ENCODE measurements around the gene CDH19.

CDH19 gene, protein sequence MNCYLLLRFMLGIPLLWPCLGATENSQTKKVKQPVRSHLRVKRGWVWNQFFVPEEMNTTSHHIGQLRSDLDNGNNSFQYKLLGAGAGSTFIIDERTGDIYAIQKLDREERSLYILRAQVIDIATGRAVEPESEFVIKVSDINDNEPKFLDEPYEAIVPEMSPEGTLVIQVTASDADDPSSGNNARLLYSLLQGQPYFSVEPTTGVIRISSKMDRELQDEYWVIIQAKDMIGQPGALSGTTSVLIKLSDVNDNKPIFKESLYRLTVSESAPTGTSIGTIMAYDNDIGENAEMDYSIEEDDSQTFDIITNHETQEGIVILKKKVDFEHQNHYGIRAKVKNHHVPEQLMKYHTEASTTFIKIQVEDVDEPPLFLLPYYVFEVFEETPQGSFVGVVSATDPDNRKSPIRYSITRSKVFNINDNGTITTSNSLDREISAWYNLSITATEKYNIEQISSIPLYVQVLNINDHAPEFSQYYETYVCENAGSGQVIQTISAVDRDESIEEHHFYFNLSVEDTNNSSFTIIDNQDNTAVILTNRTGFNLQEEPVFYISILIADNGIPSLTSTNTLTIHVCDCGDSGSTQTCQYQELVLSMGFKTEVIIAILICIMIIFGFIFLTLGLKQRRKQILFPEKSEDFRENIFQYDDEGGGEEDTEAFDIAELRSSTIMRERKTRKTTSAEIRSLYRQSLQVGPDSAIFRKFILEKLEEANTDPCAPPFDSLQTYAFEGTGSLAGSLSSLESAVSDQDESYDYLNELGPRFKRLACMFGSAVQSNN

DNA sequence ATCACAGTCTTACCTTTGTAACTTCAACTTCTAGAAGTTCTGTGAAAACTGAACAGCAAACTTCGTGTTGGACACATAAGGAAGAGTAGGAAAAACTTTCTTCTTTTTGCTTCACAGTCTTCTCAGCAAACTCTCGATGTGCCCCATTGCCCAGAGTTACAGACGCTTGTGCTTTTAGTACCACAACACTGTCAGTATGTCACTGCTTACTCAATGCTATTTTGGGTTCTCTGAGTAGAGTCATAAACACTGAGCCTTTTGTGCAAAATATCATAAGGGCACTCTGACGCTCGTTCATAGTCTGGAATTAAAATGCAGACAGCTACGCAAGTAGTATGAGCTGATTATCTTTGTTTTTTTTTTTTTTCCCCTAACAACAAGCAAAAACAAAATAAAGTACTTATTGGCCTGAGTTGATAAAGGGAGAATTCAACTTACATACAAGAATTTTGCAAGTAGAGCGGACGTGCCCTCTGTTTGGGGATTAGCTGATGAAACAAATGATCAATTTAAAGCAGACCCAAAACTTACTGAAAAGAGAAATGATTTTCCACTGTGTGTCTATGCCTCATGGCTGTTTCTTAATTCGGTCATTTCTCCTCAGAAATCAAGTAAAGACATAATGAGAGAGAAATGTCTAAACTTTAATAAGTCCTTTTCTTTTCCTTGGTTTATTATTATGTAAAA lies at the start of gene CDH19:
TSS of gene CDH19 (minus strand) at position 150 of the 687 bp plus-strand sequence. CDS start 31,886 bp downstream, outside the sequence.
- no peak for DNase-seq

DNA sequence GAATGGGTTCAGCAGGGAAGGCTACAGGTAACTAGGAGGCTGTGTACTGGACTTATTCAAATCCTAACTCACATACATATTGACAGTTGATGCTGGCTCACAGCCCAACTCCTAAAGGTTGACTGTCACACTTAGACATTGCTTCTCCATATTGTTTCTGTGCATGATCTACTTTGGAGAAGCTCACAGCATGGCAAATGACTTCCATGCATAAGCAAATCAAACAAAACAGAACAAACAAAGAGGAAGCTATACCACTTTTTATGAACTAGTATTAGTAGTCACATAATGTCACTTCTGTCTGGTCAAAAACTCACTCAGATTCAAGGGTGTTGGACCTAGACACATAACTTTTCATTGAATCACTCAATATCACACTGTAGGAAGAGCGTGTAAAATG lies 43.8 kb upstream of the CDH19 start:
- no peak for DNase-seq

DNA sequence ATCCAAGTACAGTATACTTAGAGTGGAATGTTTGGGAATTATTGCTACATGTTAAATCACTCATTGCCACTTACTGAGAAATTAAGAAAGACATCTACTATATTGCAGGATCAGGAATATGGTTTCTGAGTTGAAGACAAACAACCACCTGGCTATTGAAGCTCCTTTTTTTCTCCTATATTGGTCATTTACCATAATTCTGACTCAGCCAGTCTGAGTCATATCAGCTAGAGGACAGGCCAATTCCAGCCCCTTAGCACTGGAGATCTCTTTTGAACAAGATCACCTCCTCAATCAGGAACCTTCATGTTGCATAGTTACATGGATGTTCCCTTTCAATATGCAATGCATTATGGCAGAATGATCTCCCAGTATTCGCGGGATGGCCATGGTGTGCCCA lies 42.7 kb upstream of the CDH19 start:
- no peak for DNase-seq

DNA sequence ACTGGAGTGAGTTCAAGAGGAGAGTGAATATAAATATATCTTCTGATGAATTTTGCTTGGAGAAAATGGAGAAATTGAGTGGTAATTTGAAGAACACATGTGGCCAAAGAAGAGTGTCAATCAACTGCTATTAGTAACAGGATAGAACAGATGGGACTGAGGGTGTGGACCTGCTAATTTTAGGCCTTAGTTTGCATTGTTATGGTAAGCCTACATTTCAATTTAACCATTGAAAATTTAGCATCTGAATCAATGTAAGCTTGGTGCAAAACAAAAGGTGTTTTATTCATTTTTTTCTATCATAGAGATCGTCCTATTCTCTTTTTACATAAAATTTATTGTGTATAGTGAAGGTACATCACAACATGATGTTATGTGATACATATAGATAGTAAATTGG lies 42.1 kb upstream of the CDH19 start:
- DNase-seq = no peak

DNA sequence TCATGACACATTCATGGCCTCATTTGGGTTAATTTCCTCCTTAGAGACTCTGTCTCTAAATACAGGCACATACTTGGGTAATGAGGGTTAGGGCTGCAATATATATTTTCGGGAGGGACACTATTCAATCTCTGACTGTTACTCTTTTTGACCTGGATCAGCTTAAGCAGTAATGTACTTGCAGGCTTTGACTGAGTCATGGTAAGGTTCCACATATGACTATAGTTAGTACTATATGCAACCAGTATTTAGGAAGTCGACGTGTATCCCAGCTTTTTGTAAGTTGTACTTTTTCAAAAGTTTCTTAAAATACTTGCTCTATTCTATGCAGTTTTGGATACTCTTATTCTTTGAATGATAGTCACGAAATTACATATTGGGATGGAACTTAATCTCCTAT lies 37.2 kb upstream of the CDH19 start:
- no peak for DNase-seq

DNA sequence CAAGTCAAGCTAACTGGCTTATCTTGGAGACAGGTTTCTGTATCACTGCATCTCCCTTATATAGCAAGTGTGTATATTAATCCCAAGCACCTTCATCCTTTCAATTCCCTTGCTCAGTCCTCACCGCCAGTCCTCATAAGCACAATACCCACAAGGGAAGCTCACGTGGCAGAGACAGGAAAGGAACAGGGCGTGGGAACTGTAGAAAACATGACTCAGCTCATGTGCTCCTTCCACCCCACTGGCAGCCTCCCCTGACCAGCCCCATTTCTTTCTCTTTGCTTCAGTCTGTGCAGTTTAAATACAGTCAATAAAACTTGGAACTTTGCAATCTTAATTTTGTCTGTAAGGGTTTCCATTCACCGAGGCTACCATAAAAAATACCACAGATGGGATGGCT lies 36.5 kb upstream of the CDH19 start:
- no peak for DNase-seq

GRCh38 chr18:66638856-66639629 lies 35.2 kb upstream of the CDH19 start:
- no peak for DNase-seq

DNA sequence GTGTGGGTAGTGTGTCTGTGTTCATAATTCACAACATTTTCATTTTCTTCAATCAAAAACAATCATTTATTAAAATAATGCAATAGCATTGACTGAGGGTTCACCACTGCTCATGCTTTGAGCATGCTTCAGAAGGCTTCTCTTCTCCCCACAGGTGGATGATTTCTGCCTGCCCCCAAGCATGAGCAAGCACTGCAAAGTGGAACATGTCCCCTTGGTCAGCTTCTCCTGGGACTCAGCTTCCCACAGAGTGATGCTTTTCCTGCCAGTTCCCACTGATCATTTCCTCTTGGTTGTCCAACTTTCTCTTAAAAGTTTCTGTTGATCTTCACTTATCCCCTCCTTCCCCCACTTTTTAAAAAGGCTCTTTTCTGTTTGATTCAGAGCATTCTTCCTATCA lies 31.5 kb upstream of the CDH19 start:
- no peak for DNase-seq

DNA sequence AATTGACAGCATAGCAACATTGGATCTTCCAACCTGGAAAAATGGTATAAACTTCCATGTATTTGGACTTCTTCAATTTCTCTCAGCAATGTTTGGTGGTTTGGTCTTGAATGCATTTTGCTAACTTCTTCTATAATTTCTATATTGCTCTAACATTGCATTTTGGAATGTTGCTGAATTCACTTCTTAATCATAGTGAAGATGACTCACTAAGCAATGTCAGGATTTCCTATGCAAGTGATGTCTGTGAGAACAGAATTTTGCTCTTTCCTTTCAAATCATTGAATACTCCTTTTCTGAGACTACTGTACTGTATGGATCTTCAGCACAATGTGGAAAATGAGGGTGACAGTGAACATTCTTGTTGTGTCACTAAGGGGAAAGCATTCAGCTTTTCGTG lies 28.9 kb upstream of the CDH19 start:
- DNase-seq = no peak

- no peak for DNase-seq
These were observed 26.9 kb upstream of the CDH19 start for GRCh38 chr18:66630831-66631230.

DNA sequence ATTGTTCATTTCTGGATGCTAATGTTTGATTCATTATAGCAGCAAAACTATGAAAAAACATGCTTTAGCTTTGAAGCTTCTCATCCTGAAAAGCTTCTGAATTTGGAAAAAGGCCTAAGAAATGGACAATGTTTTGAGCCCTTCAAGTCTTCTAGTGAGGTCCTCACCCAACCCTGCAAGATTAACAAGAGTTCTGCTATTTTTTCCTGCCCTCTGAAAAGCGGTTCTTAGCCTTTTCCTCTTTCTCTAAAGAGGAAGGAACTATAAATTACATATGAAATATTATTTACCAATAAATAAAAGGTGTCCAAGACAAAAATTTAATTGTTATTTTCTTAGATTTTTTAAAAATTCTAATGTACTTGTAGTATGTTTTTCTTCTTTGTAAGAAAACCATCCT lies 19.9 kb upstream of the CDH19 start:
- DNase-seq = no peak

GRCh38 chr18:66621816-66622576 lies 18.1 kb upstream of the CDH19 start:
- no peak for DNase-seq

- no peak for DNase-seq
These were observed 12.7 kb upstream of the CDH19 start for GRCh38 chr18:66616523-66616983.

DNA sequence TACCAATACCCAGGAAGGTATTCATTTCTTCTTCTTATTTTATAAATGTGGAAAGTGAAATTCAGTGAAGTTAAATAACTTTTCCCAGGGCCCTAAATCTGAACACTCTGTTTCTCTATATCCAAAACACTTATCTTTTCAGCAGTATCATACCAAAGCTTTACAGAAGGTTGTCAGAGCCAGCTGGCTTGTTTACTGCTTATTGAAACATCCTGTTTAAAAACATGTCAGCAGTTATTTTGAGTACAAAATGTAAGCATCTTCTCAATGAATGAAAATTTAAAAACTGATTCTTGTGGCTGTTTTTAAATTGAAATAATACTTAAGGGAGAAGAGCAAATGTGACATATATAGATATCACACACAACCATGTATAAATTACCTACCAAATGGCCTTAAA lies 11.3 kb upstream of the CDH19 start:
- DNase-seq = no peak

- no peak for DNase-seq
These were observed 3.7 kb upstream of the CDH19 start for GRCh38 chr18:66607632-66608031.

GRCh38 chr18:66601649-66602048 lies 2.2 kb downstream of the CDH19 start:
- DNase-seq = no peak

- no peak for DNase-seq
These were observed 4.7 kb downstream of the CDH19 start for GRCh38 chr18:66599190-66599589.

DNA sequence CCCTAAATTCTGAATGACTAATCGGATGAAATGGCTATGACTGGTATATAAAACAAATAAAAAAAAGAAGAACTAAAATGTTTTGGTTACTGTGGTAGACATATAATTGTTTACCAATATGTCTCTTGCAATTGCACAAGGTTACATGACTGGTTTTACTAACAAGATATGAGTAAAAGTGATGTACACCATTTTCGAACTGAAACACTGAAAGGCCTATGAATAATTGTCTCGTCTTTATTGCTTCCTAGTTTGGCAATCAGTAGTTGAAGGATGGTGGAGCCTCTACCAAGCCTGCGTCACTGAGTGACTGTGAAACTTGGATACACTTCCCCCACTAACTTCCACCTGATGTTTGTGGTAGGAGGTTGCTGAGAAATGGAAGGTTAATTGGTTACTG lies 16.5 kb downstream of the CDH19 start:
- DNase-seq = no peak

DNA sequence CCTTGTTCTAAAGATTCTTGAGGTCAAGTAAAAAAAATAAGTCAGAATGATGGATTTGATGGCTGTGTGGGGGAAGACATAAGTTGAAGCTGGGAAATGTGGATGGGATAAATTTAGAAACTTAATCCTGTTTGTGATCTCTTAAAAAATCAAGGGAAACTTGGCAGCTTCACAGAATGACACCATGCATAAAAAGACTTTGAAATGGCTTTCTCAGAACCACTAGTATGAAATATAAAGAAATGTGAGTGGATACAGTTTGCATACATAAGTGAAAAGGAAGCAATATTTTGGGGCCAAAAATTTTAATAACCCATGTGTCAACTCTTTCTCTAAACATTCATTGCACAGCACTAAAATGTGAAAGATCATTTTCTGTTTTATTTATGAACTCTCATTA lies 21.7 kb downstream of the CDH19 start:
- DNase-seq = no peak

- DNase-seq = no peak
These were observed 28.6 kb downstream of the CDH19 start for GRCh38 chr18:66575263-66575662.

DNA sequence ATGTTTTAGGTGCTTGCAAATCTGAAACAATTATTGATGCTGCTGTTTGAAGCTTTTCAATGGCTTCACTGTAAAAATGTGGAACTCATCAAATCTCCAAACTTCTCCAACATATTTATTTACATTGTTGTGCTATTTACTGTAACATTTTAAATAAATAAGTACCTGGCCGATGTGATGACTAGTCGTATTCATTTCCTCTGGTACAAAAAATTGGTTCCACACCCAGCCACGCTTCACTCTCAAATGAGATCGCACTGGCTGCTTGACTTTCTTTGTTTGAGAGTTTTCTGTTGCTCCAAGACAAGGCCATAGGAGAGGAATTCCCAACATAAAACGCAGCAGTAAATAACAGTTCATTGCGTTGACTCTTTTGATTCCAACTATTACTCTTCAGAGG lies 32.0 kb downstream of the CDH19 start:
- no peak for DNase-seq

DNA sequence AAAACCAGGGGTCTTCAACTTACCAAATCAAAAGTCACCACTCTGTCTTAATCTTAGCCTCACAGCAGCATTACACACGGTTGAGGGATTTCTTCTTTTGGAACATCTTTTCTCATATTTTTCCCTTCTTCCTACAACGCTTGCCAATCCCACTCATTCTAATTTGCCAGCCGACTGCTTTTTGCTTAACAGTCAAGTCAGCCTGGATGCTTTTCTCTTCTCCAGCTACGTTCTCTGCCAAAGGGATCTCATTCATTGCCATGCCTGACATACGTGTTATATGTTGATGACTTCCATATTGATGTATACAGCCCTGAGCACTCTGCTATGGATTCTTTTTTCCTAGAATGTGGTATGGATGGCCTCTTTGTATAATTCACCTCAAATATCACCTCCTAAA lies 37.3 kb downstream of the CDH19 start:
- no peak for DNase-seq

Measured in activated effector memory CD4-positive, alpha-beta T cell treated with anti-CD3 and anti-CD28 coated beads, Interleukin-2, amount 50 U/mL, for 16 hours (primary cell).